ENCODE data around the gene USE1. TPM values are rescaled to one million over a fixed set of nuclear protein-coding genes. Genes with fewer than 3 reads are reported as not detected.

Gene USE1
- total and polyA plus RNA-seq, 2 experiments from 2014 or later: 15.5 to 19.4 TPM

- peak within 1 kb of the TSS; percentile 68 for H3K4me2 ChIP-seq
- peak within 1 kb of the TSS; percentile 51 for H3K4me3 Mint-ChIP-seq
- TF ChIP-seq CREB1 (CRISPR knock-in tag; IDR thresholded peaks at IDR 0.05; ENCODE audit: low read depth) (no peak), REST (IDR thresholded peaks at IDR 0.05; ENCODE audit: unreplicated experiment) (no peak), JUNB (IDR thresholded peaks at IDR 0.05; ENCODE audit: unreplicated experiment) (no peak), ZNF462 (CRISPR knock-in tag; IDR thresholded peaks at IDR 0.05) (no peak), POLR2AphosphoS5 (IDR thresholded peaks at IDR 0.05; ENCODE audit: low read depth) (peak; percentile 32), ZNF114 (CRISPR knock-in tag; IDR thresholded peaks at IDR 0.05) (no peak), EZH2phosphoT487 (IDR thresholded peaks at IDR 0.05; ENCODE audit: unreplicated experiment) (no peak), CTCF (conservative IDR thresholded peaks at IDR 0.05; ENCODE audit: low read depth in 2 of 2) (no peak)
- peak within 1 kb of the TSS; percentile 96 for H3K27ac Mint-ChIP-seq
- H3K4me3 ChIP-seq: peak within 1 kb of the TSS; percentile 20; the same call in 1 of the 2 replicates
- H3K4me1 ChIP-seq (ENCODE audit: insufficient read depth): 0 out of 2 replicates have a peak, but pooled peaks cover 5% of the 10 kb centered on the region
- peaks cover 12% of the 10 kb centered on the region; the same call in 1 of the 2 replicates for H3K79me2 ChIP-seq (replicated peaks; ENCODE audit: insufficient read depth)
- H4K20me1 ChIP-seq (replicated peaks; ENCODE audit: insufficient read depth): no peaks in the 10 kb centered on the region
- peaks cover 20% of the 10 kb centered on the region for H3K36me3 Mint-ChIP-seq (ENCODE audit: low read depth)
- peaks cover 3% of the 10 kb centered on the region; the same call in 1 of the 2 replicates for H3K36me3 ChIP-seq (ENCODE audit: insufficient read depth)
- 0 out of 2 replicates have a peak, but pooled peaks cover 2% of the 10 kb centered on the region for H3F3A ChIP-seq (replicated peaks; ENCODE audit: low read depth)
- peak within 1 kb of the TSS; percentile 90 for H3K27ac ChIP-seq (ENCODE audit: low read depth)
- no peaks in the 10 kb centered on the region for H3K9me2 ChIP-seq (ENCODE audit: insufficient read depth)
- peaks cover 26% of the 10 kb centered on the region for H3K27me3 Mint-ChIP-seq (ENCODE audit: insufficient read depth, low read depth, poor library complexity)
- no peaks in the 10 kb centered on the region for H3K27me3 ChIP-seq (ENCODE audit: insufficient read depth)
- peak; percentile 5 for ATAC-seq
- peaks cover 16% of the 10 kb centered on the region; the same call in 2 of the 3 replicates for H3K9me3 Mint-ChIP-seq
- H3K4me1 Mint-ChIP-seq: peaks cover 25% of the 10 kb centered on the region
- peak; percentile 93 for DNase-seq (ENCODE audit: low spot score)
- H2AFZ ChIP-seq: no peak within 1 kb of the TSS
Measured at GRCh38 chr19:17264641-17264979, 49.5 kb downstream of the USE1 start, which contains the start of gene USHBP1. Gene USHBP1 (minus strand): TSS chr19:17264745. CDS start chr19:17264299, 446 bp downstream.

Measured in GM23338 (cell line).